Upper lobe of left lung (tissue), 4 donors: ENCODE results near the gene KIF2C.

Source experiments
- POLR2A ChIP-seq, 4 donors: fragments of 450-650 bp; IDR thresholded peaks; one replicate each; pipeline ENCODE4 v1.5.1; 2016 to 2017; ENCODE audit warnings: antibody characterized with exemption in 4 of 4, mild to moderate bottlenecking in 2 of 4
- POLR2AphosphoS5 ChIP-seq, 2 donors: sonication (generic); formaldehyde crosslinking; IDR thresholded peaks; one replicate each; pipeline ENCODE4 v1.5.1; 2017; ENCODE audit warnings: antibody characterized with exemption in 2 of 2

DNA sequence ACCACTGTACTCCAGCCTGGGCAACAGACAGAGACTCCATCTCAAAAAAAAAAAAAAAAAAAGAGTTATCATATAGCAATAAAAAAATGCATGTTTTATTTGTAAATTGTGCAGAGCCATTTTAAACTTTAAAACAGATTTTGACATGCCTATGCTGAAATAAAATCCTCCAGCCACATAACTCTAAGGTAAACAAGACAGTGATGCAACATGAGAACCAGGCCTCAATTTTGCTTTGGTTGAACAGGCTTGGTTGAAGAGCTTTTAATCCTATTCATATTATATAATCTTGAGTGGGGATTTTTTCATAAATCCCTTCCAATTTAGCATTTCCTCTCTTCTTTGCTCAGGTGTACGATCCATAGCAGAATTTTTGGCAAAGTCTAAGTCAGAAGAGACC is 39.1 kb upstream of the KIF2C start:
- no peak for TF ChIP-seq POLR2A (IDR thresholded peaks at IDR 0.05)
- TF ChIP-seq POLR2AphosphoS5 (IDR thresholded peaks at IDR 0.05), result no peak
